Esophagus squamous epithelium (tissue), 5 donors: Measurements from ENCODE around the gene KCTD17. TPM values are rescaled to one million over a fixed set of nuclear protein-coding genes. Genes with fewer than 3 reads are reported as not detected.

ENCODE experiments used
- DNase-seq: peaks from one replicate; lab custom pipeline; 2025; lab: John Stamatoyannopoulos, UW
- H3K27ac ChIP-seq, 4 donors: fragments of 200-600 bp; sonication (generic); one replicate each; pipeline ENCODE4 v1.5.1; 2016 to 2019; ENCODE audit warnings: mild to moderate bottlenecking in 1 of 4
- H3K27me3 ChIP-seq, 4 donors: fragments of 200-600 bp; sonication (generic); 1 replicate in 3 of 4; 2 replicates in 1 of 4; pipeline versions ENCODE4 v1.5.1 to v1.6.0; 2017 to 2021; ENCODE audit warnings: antibody characterized with exemption in 1 of 4
- H3K36me3 ChIP-seq, 3 donors: fragments of 200-600 bp; sonication (generic); one replicate each; pipeline ENCODE4 v1.5.1; 2016 to 2019
- H3K4me1 ChIP-seq, 3 donors: fragments of 200-600 bp; sonication (generic); one replicate each; pipeline ENCODE4 v1.5.1; 2017 to 2019
- H3K4me3 ChIP-seq, 4 donors: fragments of 200-600 bp; sonication (generic); 1 replicate in 3 of 4; 2 replicates in 1 of 4; pipeline ENCODE4 v1.5.1; 2016 to 2019; ENCODE audit warnings: mild to moderate bottlenecking in 2 of 4, moderate library complexity in 1 of 4
- H3K9me3 ChIP-seq, 3 donors: fragments of 200-600 bp; sonication (generic); one replicate each; pipeline ENCODE4 v1.5.1; 2016 to 2019
- CTCF ChIP-seq, 6 experiments: fragments of 450-650 bp in 4 of 6; fragments of 200-600 bp in 2 of 6; sonication (generic) in 2 of 6; IDR thresholded peaks; one replicate each; pipeline ENCODE4 v1.5.1; 2016 to 2019; ENCODE audit warnings: antibody characterized with exemption in 6 of 6, mild to moderate bottlenecking in 4 of 6, moderate library complexity in 4 of 6
- POLR2A ChIP-seq, 4 donors: fragments of 450-650 bp; IDR thresholded peaks; one replicate each; pipeline ENCODE4 v1.6.1; 2017; ENCODE audit warnings: antibody characterized with exemption in 4 of 4, mild to moderate bottlenecking in 4 of 4, moderate library complexity in 3 of 4
- WGBS, 2 donors: methylation state at CpG; one replicate each; pipeline ENCODE4 v1.1.5; 2018; 5-methylcytosine and 5-hydroxymethylcytosine counted together
- intact Hi-C: fragments of 100-400 bp; cut with DNase I; formaldehyde crosslinking; loops from one replicate; pipeline ENCODE4 v1.15.0; 2022
- total RNA-seq, 4 donors: library from RNA; depleted of rRNA; stranded (reverse); fragments of >200 nt; gene quantifications; one replicate each; pipeline ENCODE4 v1.1.0, GENCODE V29; 2016
- donor health status: DM: yes; HTN: yes; CAD: no.

The KCTD17 gene
- total RNA-seq, 4 donors from 2014 or later, result 1.1 to 10.7 (median 6.5) TPM

GRCh38 chr22:37057796-37058510 is 6.4 kb downstream of the KCTD17 start:
- TF ChIP-seq POLR2A (IDR thresholded peaks at IDR 0.05), result no peak
- no peak for TF ChIP-seq CTCF (IDR thresholded peaks at IDR 0.05)
- peaks cover 4 to 71% (median 4%) of the 10 kb centered on the region in 3 donors for H3K36me3 ChIP-seq
- 95 to 100% methylated on average over 4 to 7 of the region's 12 CpGs for WGBS, 2 donors

DNA sequence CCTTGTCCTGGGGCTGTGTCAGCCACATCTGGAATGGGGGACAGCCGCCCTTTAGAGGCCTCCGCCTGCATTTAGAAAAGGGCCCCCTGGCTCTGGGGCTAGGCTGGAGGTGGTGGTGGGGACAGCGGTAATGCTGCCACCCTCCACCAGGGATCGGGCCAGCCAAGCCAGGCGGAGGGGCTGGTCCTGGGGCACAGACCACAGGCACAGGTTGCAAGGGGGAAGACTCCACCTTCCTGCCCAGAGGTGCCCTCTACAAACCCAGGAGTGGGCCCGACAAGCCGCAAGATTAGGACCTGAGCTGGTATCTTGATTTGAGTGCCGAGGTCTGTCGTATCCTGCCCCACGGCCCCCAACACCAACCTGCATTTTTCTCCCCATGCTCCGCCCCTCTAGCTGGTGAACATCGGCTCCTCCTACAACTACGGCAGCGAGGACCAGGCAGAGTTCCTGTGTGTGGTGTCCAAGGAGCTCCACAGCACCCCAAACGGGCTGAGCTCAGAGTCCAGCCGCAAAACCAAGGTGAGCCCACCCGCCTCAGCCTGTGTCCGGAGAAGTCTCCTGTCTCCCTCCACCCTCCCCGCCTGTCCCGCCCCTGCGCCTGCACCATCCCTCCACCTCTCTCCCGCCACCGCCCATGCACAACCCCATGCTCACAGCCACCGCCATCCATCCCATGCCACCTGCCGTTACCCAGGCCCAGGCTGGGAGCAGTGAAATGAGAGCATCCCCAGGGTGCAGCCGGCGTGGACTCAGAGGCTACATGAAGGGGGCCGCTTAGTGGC is 7.6 kb downstream of the KCTD17 start:
- H3K36me3 ChIP-seq, result peaks cover 4 to 67% (median 4%) of the 10 kb centered on the region in 3 donors
- no peak overlapping the region for H3K27ac ChIP-seq
- WGBS, 2 donors, result 86 to 88% methylated on average over 7 to 21 of the region's 28 CpGs

More at GRCh38 chr22:37057796-37058510, 6.4 kb downstream of the KCTD17 start:
- intact Hi-C loops, result no loop called here
- Histone ChIP-seq H3K4me3 (no peak overlapping the region), H3K27ac (no peak overlapping the region), H3K27me3 (no peaks in the 10 kb centered on the region), H3K4me1 (peaks cover 3 to 20% (median 10%) of the 10 kb centered on the region in 3 donors), H3K9me3 (no peaks in the 10 kb centered on the region)
- DNase-seq, result no peak

GRCh38 chr22:37059876-37060449 is 8.4 kb downstream of the KCTD17 start:
- 49 to 66% methylated on average over 3 to 5 of the region's 9 CpGs for WGBS, 2 donors
- peaks cover 4 to 65% (median 4%) of the 10 kb centered on the region in 3 donors for H3K36me3 ChIP-seq
- TF ChIP-seq CTCF (IDR thresholded peaks at IDR 0.05) (no peak), POLR2A (IDR thresholded peaks at IDR 0.05) (no peak)
- H3K9me3 ChIP-seq, result no peaks in the 10 kb centered on the region
- no peaks in the 10 kb centered on the region for H3K27me3 ChIP-seq
- no peak overlapping the region for H3K27ac ChIP-seq
- H3K4me1 ChIP-seq, result peaks cover 0 to 4% (median 0%) of the 10 kb centered on the region in 3 donors
- H3K4me3 ChIP-seq, result no peak overlapping the region
- DNase-seq, result no peak
- intact Hi-C loops, result no loop called here

More for the DNA sequence above, 7.6 kb downstream of the KCTD17 start:
- no peak for TF ChIP-seq CTCF (IDR thresholded peaks at IDR 0.05)
- TF ChIP-seq POLR2A (IDR thresholded peaks at IDR 0.05), result no peak
- H3K9me3 ChIP-seq, result no peaks in the 10 kb centered on the region
- H3K4me1 ChIP-seq, result peaks cover 0 to 8% (median under 1%) of the 10 kb centered on the region in 3 donors
- no peaks in the 10 kb centered on the region for H3K27me3 ChIP-seq
- H3K4me3 ChIP-seq, result no peak overlapping the region
- intact Hi-C loops, result no loop called here
- no peak for DNase-seq

- DNase-seq, result no peak
- H3K27ac ChIP-seq, result no peak overlapping the region
- H3K4me1 ChIP-seq, result peaks cover 0 to 4% (median 0%) of the 10 kb centered on the region in 3 donors
- TF ChIP-seq CTCF (IDR thresholded peaks at IDR 0.05) (no peak), POLR2A (IDR thresholded peaks at IDR 0.05) (no peak)
- H3K36me3 ChIP-seq, result peaks cover 4 to 55% (median 4%) of the 10 kb centered on the region in 3 donors
- H3K4me3 ChIP-seq, result no peak overlapping the region
- H3K9me3 ChIP-seq, result no peaks in the 10 kb centered on the region
- H3K27me3 ChIP-seq, result peaks cover 0 to 9% (median 0%) of the 10 kb centered on the region in 4 donors
- WGBS, 2 donors, result 64 to 83% methylated on average over 18 to 23 of the region's 28 CpGs
- intact Hi-C loops, result no loop called here
These were observed 9.5 kb downstream of the KCTD17 start for GRCh38 chr22:37060801-37061610.
